ENCODE measurements around the gene TPI1.

- TF ChIP-seq EP300 (IDR thresholded peaks at IDR 0.05) (no peak), CTCF (IDR thresholded peaks at IDR 0.05) (no peak)
Observed at GRCh38 chr12:6909421-6910145, 42.3 kb downstream of the TPI1 start.
